CD14-positive monocyte (primary cell): ENCODE measurements around the gene OAF. TPM values are rescaled to one million over a fixed set of nuclear protein-coding genes. Genes with fewer than 3 reads are reported as not detected.
A peak's percentile ranks its signal among the peaks of the same experiment; 100 is the strongest.

ENCODE experiments used
- DNase-seq, 3 donors: peaks; one replicate each; pipeline ENCODE4 v3.0.0-alpha.2; 2011 to 2022
- H2AFZ ChIP-seq: 2 replicates; pipeline ENCODE4 v1.6.0; 2012; ENCODE audit warnings: mild to moderate bottlenecking, low read depth, low read length, inconsistent platforms; ENCODE audit not compliant: insufficient read depth, poor library complexity, severe bottlenecking
- H3K27ac ChIP-seq, 2 donors: 1 replicate in 1 of 2; 2 replicates in 1 of 2; pipeline ENCODE4 v1.5.1; 2012 to 2013; ENCODE audit warnings: low read length in 2 of 2, control low read depth in 1 of 2, inconsistent platforms in 1 of 2, low read depth in 1 of 2, mild to moderate bottlenecking in 1 of 2
- H3K27me3 ChIP-seq, 2 donors: one replicate each; pipeline versions ENCODE4 v1.6.0 to v1.6.1; 2011 to 2013; ENCODE audit warnings: low read length in 2 of 2; ENCODE audit not compliant: control insufficient read depth in 2 of 2, insufficient read depth in 2 of 2
- H3K36me3 ChIP-seq, 2 donors: replicated peaks in 1 of 2; 1 replicate in 1 of 2; 2 replicates in 1 of 2; pipeline versions ENCODE4 v1.5.1 to v1.6.1; 2012 to 2013; ENCODE audit warnings: low read length in 2 of 2, control low read depth in 1 of 2, inconsistent platforms in 1 of 2, mild to moderate bottlenecking in 1 of 2; ENCODE audit not compliant: insufficient read depth in 2 of 2, control insufficient read depth in 1 of 2
- H3K4me1 ChIP-seq, 2 donors: 1 replicate in 1 of 2; 2 replicates in 1 of 2; pipeline versions ENCODE4 v1.5.1 to v1.6.1; 2012 to 2013; ENCODE audit warnings: low read length in 2 of 2, control low read depth in 1 of 2, inconsistent platforms in 1 of 2, mild to moderate bottlenecking in 1 of 2, moderate library complexity in 1 of 2; ENCODE audit not compliant: insufficient read depth in 2 of 2, control insufficient read depth in 1 of 2
- H3K4me2 ChIP-seq: replicated peaks from 2 replicates; pipeline ENCODE3; 2012; ENCODE audit warnings: low read length, moderate library complexity, mild to moderate bottlenecking; ENCODE audit not compliant: poor library complexity, severe bottlenecking; ENCODE audit errors: extremely low read depth
- H3K4me3 ChIP-seq, 3 experiments: fragments of 200-600 bp in 1 of 3; sonication (generic) in 1 of 3; replicated peaks in 1 of 3; 1 replicate in 2 of 3; 2 replicates in 1 of 3; pipeline ENCODE4 v1.5.1; 2011 to 2013; ENCODE audit warnings: low read length in 3 of 3, mild to moderate bottlenecking in 3 of 3, control low read depth in 2 of 3, low read depth in 2 of 3, inconsistent platforms in 1 of 3, moderate library complexity in 1 of 3
- H3K79me2 ChIP-seq: 2 replicates; pipeline ENCODE4 v1.6.0; 2012; ENCODE audit warnings: mild to moderate bottlenecking, control low read depth, inconsistent platforms, low read length, moderate library complexity; ENCODE audit not compliant: insufficient read depth
- H3K9ac ChIP-seq: 2 replicates; pipeline ENCODE4 v1.6.0; 2017; ENCODE audit warnings: low read length, mild to moderate bottlenecking; ENCODE audit not compliant: insufficient read depth, poor library complexity, severe bottlenecking
- H3K9me3 ChIP-seq, 2 donors: replicated peaks in 1 of 2; 1 replicate in 1 of 2; 2 replicates in 1 of 2; pipeline versions ENCODE4 v1.5.1 to v1.6.1; 2012 to 2013; ENCODE audit warnings: low read length in 2 of 2, control low read depth in 1 of 2; ENCODE audit not compliant: control insufficient read depth in 1 of 2, insufficient read depth in 1 of 2
- H4K20me1 ChIP-seq: 2 replicates; pipeline ENCODE4 v1.6.0; 2012; ENCODE audit warnings: mild to moderate bottlenecking, low read length, control low read depth, moderate library complexity; ENCODE audit not compliant: insufficient read depth
- H3K27ac Mint-ChIP-seq, 7 donors: one replicate each; pipeline ENCODE4 v1.8.0; 2020; ENCODE audit warnings: mild to moderate bottlenecking in 7 of 7, mixed read lengths in 7 of 7, moderate library complexity in 6 of 7, inconsistent platforms in 2 of 7
- H3K27me3 Mint-ChIP-seq, 3 donors: one replicate each; pipeline ENCODE4 v1.8.0; 2021 to 2022; ENCODE audit warnings: low read depth in 3 of 3, mild to moderate bottlenecking in 3 of 3, mixed read lengths in 3 of 3, moderate library complexity in 3 of 3, inconsistent platforms in 1 of 3
- H3K36me3 Mint-ChIP-seq, 2 donors: one replicate each; pipeline ENCODE4 v1.8.0; 2020; ENCODE audit warnings: mixed read lengths in 2 of 2, inconsistent platforms in 1 of 2, mild to moderate bottlenecking in 1 of 2
- H3K4me1 Mint-ChIP-seq: one replicate; pipeline ENCODE4 v1.8.0; 2020; ENCODE audit warnings: mild to moderate bottlenecking, mixed read lengths
- H3K4me3 Mint-ChIP-seq, 2 donors: one replicate each; pipeline ENCODE4 v1.8.0; 2020; ENCODE audit warnings: mild to moderate bottlenecking in 2 of 2, mixed read lengths in 2 of 2, moderate library complexity in 1 of 2
- H3K9me3 Mint-ChIP-seq, 7 donors: one replicate each; pipeline ENCODE4 v1.8.0; 2020 to 2022; ENCODE audit warnings: mixed read lengths in 7 of 7, mild to moderate bottlenecking in 6 of 7, moderate library complexity in 6 of 7, inconsistent platforms in 2 of 7
- CTCF ChIP-seq: fragments of 200-600 bp; IDR thresholded peaks from one replicate; pipeline ENCODE4 v1.8.0; 2022; ENCODE audit warnings: antibody characterized with exemption, mild to moderate bottlenecking
- WGBS: methylation state at CpG from one replicate; pipeline ENCODE4 v1.1.5; 2013; ENCODE audit warnings: missing lambda C conversion rate; ENCODE audit not compliant: insufficient coverage; 5-methylcytosine and 5-hydroxymethylcytosine counted together
- intact Hi-C, 2 donors: fragments of 100-400 bp; cut with micrococcal nuclease; formaldehyde crosslinking; loops; one replicate each; pipeline versions ENCODE4 v1.15.0 to v1.15.1; 2023
- polyA plus RNA-seq, 3 donors: library from polyadenylated mRNA; depleted of rRNA in 1 of 3; unstranded in 2 of 3; stranded (reverse) in 1 of 3; fragments of 300-500 nt in 2 of 3; fragments of >200 nt in 1 of 3; fragmentation: Illumina TruSeq in 2 of 3; gene quantifications; 1 replicate in 2 of 3; 2 replicates in 1 of 3; pipeline ENCODE4 v1.2.3, GENCODE V29; 2012 to 2021

OAF gene
- polyA plus RNA-seq, 3 donors: 31.5 to 57.2 (median 49.2) TPM

GRCh38 chr11:120196826-120197225 is 14.0 kb upstream of the OAF start:
- Histone ChIP-seq H3K36me3 (no peaks in the 10 kb centered on the region), H3K4me1 (no peaks in the 10 kb centered on the region), H4K20me1 (no peaks in the 10 kb centered on the region), H3K9me3 (no peaks in the 10 kb centered on the region), H3K9ac (no peak overlapping the region), H2AFZ (no peak overlapping the region), H3K79me2 (no peaks in the 10 kb centered on the region), H3K27ac (no peak overlapping the region), H3K4me2 (no peak overlapping the region), H3K27me3 (no peaks in the 10 kb centered on the region), H3K4me3 (no peak overlapping the region)
- Mint-ChIP-seq H3K9me3 (no peaks in the 10 kb centered on the region), H3K4me3 (peak overlapping the region in 1 of 2 donors; percentile 11), H3K4me1 (peaks cover 3% of the 10 kb centered on the region), H3K27me3 (peaks cover 11 to 32% (median 17%) of the 10 kb centered on the region in 3 donors), H3K27ac (no peak overlapping the region), H3K36me3 (no peaks in the 10 kb centered on the region)
- WGBS: 16% methylated on average over 5 of the region's 6 CpGs
- DNase-seq: no peak
- no peak for TF ChIP-seq CTCF
- intact Hi-C loops: no loop called here

- Histone ChIP-seq H3K4me1 (no peaks in the 10 kb centered on the region), H3K79me2 (no peaks in the 10 kb centered on the region), H3K36me3 (no peaks in the 10 kb centered on the region), H3K4me3 (no peak overlapping the region), H3K9me3 (no peaks in the 10 kb centered on the region), H3K4me2 (no peak overlapping the region), H3K9ac (no peak overlapping the region), H4K20me1 (no peaks in the 10 kb centered on the region), H3K27me3 (no peaks in the 10 kb centered on the region), H3K27ac (no peak overlapping the region), H2AFZ (no peak overlapping the region)
- Mint-ChIP-seq H3K9me3 (no peaks in the 10 kb centered on the region), H3K36me3 (no peaks in the 10 kb centered on the region), H3K4me3 (no peak overlapping the region), H3K4me1 (peaks cover 3% of the 10 kb centered on the region), H3K27me3 (peaks cover 9 to 33% (median 15%) of the 10 kb centered on the region in 3 donors), H3K27ac (no peak overlapping the region)
- 100% methylated on average over 4 of the region's 14 CpGs for WGBS
- no peak for DNase-seq
- intact Hi-C loops: no loop called here
- no peak for TF ChIP-seq CTCF
Observed at GRCh38 chr11:120197251-120197891, 13.5 kb upstream of the OAF start.
